HEK293 (cell line): ENCODE data around the gene TSPO.

Experiments
- CTCF ChIA-PET: fragments of 350-600 bp; formaldehyde crosslinking; extraction: SDS; loops from one replicate; lab custom pipeline; 2021; ENCODE audit warnings: antibody characterized with exemption; lab: Yijun Ruan, JAX
- POLR2A ChIA-PET: fragments of 300-600 bp; formaldehyde crosslinking; extraction: SDS; loops from one replicate; lab custom pipeline; 2020; ENCODE audit warnings: antibody characterized with exemption, inconsistent platforms; lab: Yijun Ruan, JAX
- H3K27ac ChIP-seq: fragments of 200-500 bp; sonication (Bioruptor generic); 2 replicates; pipeline ENCODE4 v1.5.1; 2014; ENCODE audit warnings: low read depth, low read length, control low read depth, inconsistent platforms; ENCODE audit errors: extremely low read depth
- H3K36me3 ChIP-seq, 2 experiments: fragments of 200-500 bp in 1 of 2; sonication (Bioruptor generic) in 1 of 2; 1 replicate in 1 of 2; 2 replicates in 1 of 2; pipeline ENCODE4 v1.5.1; 2014 to 2017; ENCODE audit warnings: inconsistent platforms in 2 of 2, low read length in 2 of 2; ENCODE audit not compliant: control insufficient read depth in 2 of 2, insufficient read depth in 1 of 2
- H3K4me1 ChIP-seq: fragments of 200-500 bp; sonication (Bioruptor generic); 2 replicates; pipeline ENCODE4 v1.5.1; 2014; ENCODE audit warnings: mild to moderate bottlenecking, low read length, inconsistent platforms; ENCODE audit not compliant: control insufficient read depth, insufficient read depth
- H3K4me3 ChIP-seq: 2 replicates; pipeline ENCODE4 v1.5.1; 2011; ENCODE audit warnings: low read depth, mild to moderate bottlenecking, control low read depth, low read length, moderate library complexity
- H3K9me3 ChIP-seq: fragments of 200-500 bp; sonication (Bioruptor generic); 2 replicates; pipeline ENCODE4 v1.5.1; 2014; ENCODE audit warnings: low read depth, low read length, inconsistent platforms; ENCODE audit not compliant: control insufficient read depth, insufficient read depth
- GLIS1 ChIP-seq: fragments of 450-650 bp; formaldehyde crosslinking; IDR thresholded peaks from 2 replicates; pipeline ENCODE4 v1.5.1; 2016; ENCODE audit warnings: missing biosample characterization, missing genetic modification characterization
- GLIS2 ChIP-seq: fragments of 450-650 bp; formaldehyde crosslinking; IDR thresholded peaks from 2 replicates; pipeline ENCODE4 v1.5.1; 2016; ENCODE audit warnings: missing biosample characterization, missing genetic modification characterization
- HIC1 ChIP-seq: fragments of 450-650 bp; formaldehyde crosslinking; IDR thresholded peaks from 2 replicates; pipeline ENCODE4 v1.5.1; 2016; ENCODE audit warnings: missing biosample characterization, missing genetic modification characterization
- KLF9 ChIP-seq: fragments of 450-650 bp; formaldehyde crosslinking; IDR thresholded peaks from 2 replicates; pipeline ENCODE4 v1.5.1; 2016; ENCODE audit warnings: missing biosample characterization, missing genetic modification characterization, low read depth
- PATZ1 ChIP-seq: fragments of 450-650 bp; formaldehyde crosslinking; IDR thresholded peaks from 2 replicates; pipeline ENCODE4 v1.5.1; 2016; ENCODE audit warnings: missing biosample characterization, missing genetic modification characterization
- PRDM10 ChIP-seq: fragments of 450-650 bp; formaldehyde crosslinking; IDR thresholded peaks from 2 replicates; pipeline ENCODE4 v1.5.1; 2016; ENCODE audit warnings: missing biosample characterization, missing genetic modification characterization
- TRIM28 ChIP-seq: IDR thresholded peaks from 2 replicates; pipeline ENCODE4 v1.6.1; 2011; ENCODE audit warnings: low read length, control low read depth, borderline replicate concordance
- ZBTB1 ChIP-seq: fragments of 450-650 bp; formaldehyde crosslinking; IDR thresholded peaks from 2 replicates; pipeline ENCODE4 v1.5.1; 2016; ENCODE audit warnings: missing biosample characterization, missing genetic modification characterization
- ZBTB6 ChIP-seq: fragments of 450-650 bp; formaldehyde crosslinking; IDR thresholded peaks from 2 replicates; pipeline ENCODE4 v1.5.1; 2017; ENCODE audit warnings: missing biosample characterization, missing genetic modification characterization
- ZFP69B ChIP-seq: fragments of 450-650 bp; formaldehyde crosslinking; IDR thresholded peaks from 2 replicates; pipeline ENCODE4 v1.5.1; 2016; ENCODE audit warnings: missing biosample characterization, missing genetic modification characterization
- ZIC2 ChIP-seq: fragments of 450-650 bp; formaldehyde crosslinking; IDR thresholded peaks from 2 replicates; pipeline ENCODE4 v1.5.1; 2016; ENCODE audit warnings: missing biosample characterization, missing genetic modification characterization
- ZNF146 ChIP-seq: fragments of 450-650 bp; formaldehyde crosslinking; IDR thresholded peaks from 2 replicates; pipeline ENCODE4 v1.5.1; 2016; ENCODE audit warnings: missing biosample characterization, missing genetic modification characterization
- ZNF221 ChIP-seq: fragments of 450-650 bp; formaldehyde crosslinking; IDR thresholded peaks from 2 replicates; pipeline ENCODE4 v1.5.1; 2017; ENCODE audit warnings: missing biosample characterization, missing genetic modification characterization, borderline replicate concordance
- ZNF24 ChIP-seq: fragments of 450-650 bp; formaldehyde crosslinking; IDR thresholded peaks from 2 replicates; pipeline ENCODE4 v1.5.1; 2016; ENCODE audit warnings: missing biosample characterization, missing genetic modification characterization
- ZNF341 ChIP-seq: fragments of 450-650 bp; formaldehyde crosslinking; IDR thresholded peaks from 2 replicates; pipeline ENCODE4; 2016; ENCODE audit warnings: low read depth, missing biosample characterization, missing genetic modification characterization
- ZNF548 ChIP-seq: fragments of 450-650 bp; formaldehyde crosslinking; IDR thresholded peaks from 2 replicates; pipeline ENCODE4 v1.5.1; 2016; ENCODE audit warnings: missing biosample characterization, missing genetic modification characterization
- ZNF600 ChIP-seq: fragments of 450-650 bp; formaldehyde crosslinking; IDR thresholded peaks from 2 replicates; pipeline ENCODE4 v1.5.1; 2016; ENCODE audit warnings: missing biosample characterization, missing genetic modification characterization
- ZNF664 ChIP-seq: fragments of 450-650 bp; formaldehyde crosslinking; IDR thresholded peaks from 2 replicates; pipeline ENCODE4 v1.5.1; 2016; ENCODE audit warnings: missing biosample characterization, missing genetic modification characterization
- ZNF747 ChIP-seq: fragments of 450-650 bp; formaldehyde crosslinking; IDR thresholded peaks from 2 replicates; pipeline ENCODE4 v1.5.1; 2016; ENCODE audit warnings: missing biosample characterization, missing genetic modification characterization
- ZNF76 ChIP-seq: fragments of 450-650 bp; formaldehyde crosslinking; IDR thresholded peaks from 2 replicates; pipeline ENCODE4; 2016; ENCODE audit warnings: low read depth, missing biosample characterization, missing genetic modification characterization, borderline replicate concordance
- ZSCAN16 ChIP-seq: fragments of 450-650 bp; formaldehyde crosslinking; IDR thresholded peaks from 2 replicates; pipeline ENCODE4 v1.5.1; 2016; ENCODE audit warnings: missing biosample characterization, missing genetic modification characterization

Gene TSPO

GRCh38 chr22:43128928-43129424, 22.4 kb upstream of the TSPO start (continued):
- no peak for TF ChIP-seq ZBTB1 (tag by site-specific recombination)
- peak; percentile 63 for TF ChIP-seq GLIS2
- TF ChIP-seq HIC1 (tag by site-specific recombination), result peak; percentile 46; the same call in 1 of the 2 replicates
- 0 out of 2 replicates have a peak, but pooled peaks have one; percentile 12 for TF ChIP-seq ZFP69B (tag by site-specific recombination)
- TF ChIP-seq ZNF747 (tag by site-specific recombination), result no peak
- no peak for TF ChIP-seq ZBTB6
- TF ChIP-seq GLIS1 (tag by site-specific recombination), result peak; percentile 96
- no peak for TF ChIP-seq ZNF76 (tag by site-specific recombination)
- no peak for TF ChIP-seq ZNF600 (tag by site-specific recombination)
- peak; percentile 50 for TF ChIP-seq PATZ1 (tag by site-specific recombination)
- TF ChIP-seq ZNF548 (tag by site-specific recombination), result no peak
- no peak for TF ChIP-seq ZNF221 (tag by site-specific recombination)

- no peaks in the 10 kb centered on the region for H3K9me3 ChIP-seq
- CTCF ChIA-PET, result interaction anchor here (0.6 kb wide), 1 partner anchor 26 kb away, joined by 3 read pairs; no protein-coding TSS in a partner anchor
- no peak overlapping the region for H3K27ac ChIP-seq
- no peak for TF ChIP-seq TRIM28
- TF ChIP-seq ZNF341 (tag by site-specific recombination), result peak; percentile 51
- 0 out of 2 replicates have a peak, but pooled peaks have one; percentile 40 for TF ChIP-seq GLIS2
- peak; percentile 66; the same call in 1 of the 2 replicates for TF ChIP-seq PRDM10 (tag by site-specific recombination)
- no peak for TF ChIP-seq ZNF24
- peak; percentile 53 for TF ChIP-seq GLIS1 (tag by site-specific recombination)
- peak; percentile 85 for TF ChIP-seq ZIC2 (tag by site-specific recombination)
- TF ChIP-seq KLF9 (tag by site-specific recombination), result 0 out of 2 replicates have a peak, but pooled peaks have one; percentile 12
- no peak for TF ChIP-seq ZSCAN16 (tag by site-specific recombination)
- TF ChIP-seq ZBTB1 (tag by site-specific recombination), result no peak
- TF ChIP-seq ZNF664, result peak; percentile 38; the same call in 1 of the 2 replicates
- peak; percentile 41; the same call in 1 of the 2 replicates for TF ChIP-seq ZNF600 (tag by site-specific recombination)
- TF ChIP-seq ZNF146 (tag by site-specific recombination), result no peak
- TF ChIP-seq, all 188 proteins: peak for 8
- H3K4me3 ChIP-seq, result no peak overlapping the region
- H3K36me3 ChIP-seq, result peaks cover 17 to 39% of the 10 kb centered on the region in 2 experiments
- peaks cover 3% of the 10 kb centered on the region for H3K4me1 ChIP-seq
- POLR2A ChIA-PET, result interaction anchor here (0.6 to 1.2 kb wide), 4 partner anchors 9 to 607 kb away, joined by 3 to 6 read pairs (median 4); no protein-coding TSS in a partner anchor
These were observed 21.6 kb upstream of the TSPO start for GRCh38 chr22:43129426-43130425.
